ENCODE data around the gene NCAN.

- TF ChIP-seq CTCF (conservative IDR thresholded peaks at IDR 0.05; ENCODE audit: low read depth, low read length): no peak
- no peak for TF ChIP-seq EZH2 (IDR thresholded peaks at IDR 0.05; ENCODE audit: low read length, unreplicated experiment)
Measured at GRCh38 chr19:19227217-19227616, 15.5 kb downstream of the NCAN start.

All from PC-3 (cell line).